HEK293 (cell line): Measurements from ENCODE around the gene THEMIS2.

Experiments used
- CTCF ChIA-PET: fragments of 350-600 bp; formaldehyde crosslinking; extraction: SDS; loops from one replicate; lab custom pipeline; 2021; ENCODE audit warnings: antibody characterized with exemption; lab: Yijun Ruan, JAX
- POLR2A ChIA-PET: fragments of 300-600 bp; formaldehyde crosslinking; extraction: SDS; loops from one replicate; lab custom pipeline; 2020; ENCODE audit warnings: antibody characterized with exemption, inconsistent platforms; lab: Yijun Ruan, JAX
- H3K27ac ChIP-seq: fragments of 200-500 bp; sonication (Bioruptor generic); 2 replicates; pipeline ENCODE4 v1.5.1; 2014; ENCODE audit warnings: low read depth, low read length, control low read depth, inconsistent platforms; ENCODE audit errors: extremely low read depth
- H3K36me3 ChIP-seq, 2 experiments: fragments of 200-500 bp in 1 of 2; sonication (Bioruptor generic) in 1 of 2; 1 replicate in 1 of 2; 2 replicates in 1 of 2; pipeline ENCODE4 v1.5.1; 2014 to 2017; ENCODE audit warnings: inconsistent platforms in 2 of 2, low read length in 2 of 2; ENCODE audit not compliant: control insufficient read depth in 2 of 2, insufficient read depth in 1 of 2
- H3K4me1 ChIP-seq: fragments of 200-500 bp; sonication (Bioruptor generic); 2 replicates; pipeline ENCODE4 v1.5.1; 2014; ENCODE audit warnings: mild to moderate bottlenecking, low read length, inconsistent platforms; ENCODE audit not compliant: control insufficient read depth, insufficient read depth
- H3K4me3 ChIP-seq: 2 replicates; pipeline ENCODE4 v1.5.1; 2011; ENCODE audit warnings: low read depth, mild to moderate bottlenecking, control low read depth, low read length, moderate library complexity
- H3K9me3 ChIP-seq: fragments of 200-500 bp; sonication (Bioruptor generic); 2 replicates; pipeline ENCODE4 v1.5.1; 2014; ENCODE audit warnings: low read depth, low read length, inconsistent platforms; ENCODE audit not compliant: control insufficient read depth, insufficient read depth
- AEBP2 ChIP-seq: fragments of 450-650 bp; formaldehyde crosslinking; IDR thresholded peaks from 2 replicates; pipeline ENCODE4 v1.5.1; 2016; ENCODE audit warnings: missing biosample characterization, missing genetic modification characterization, borderline replicate concordance
- ATF2 ChIP-seq: fragments of 450-650 bp; formaldehyde crosslinking; IDR thresholded peaks from 2 replicates; pipeline ENCODE4 v1.5.1; 2016; ENCODE audit warnings: missing biosample characterization, missing genetic modification characterization, low read depth
- BCL11B ChIP-seq: fragments of 450-650 bp; formaldehyde crosslinking; IDR thresholded peaks from 2 replicates; pipeline ENCODE4 v1.5.1; 2016; ENCODE audit warnings: low read depth, missing biosample characterization, missing genetic modification characterization
- FEZF1 ChIP-seq: fragments of 450-650 bp; formaldehyde crosslinking; IDR thresholded peaks from 2 replicates; pipeline ENCODE4 v1.5.1; 2016; ENCODE audit warnings: missing biosample characterization, missing genetic modification characterization
- GLIS1 ChIP-seq: fragments of 450-650 bp; formaldehyde crosslinking; IDR thresholded peaks from 2 replicates; pipeline ENCODE4 v1.5.1; 2016; ENCODE audit warnings: missing biosample characterization, missing genetic modification characterization
- HOXC10 ChIP-seq: sonication (generic); formaldehyde crosslinking; IDR thresholded peaks from 2 replicates; pipeline ENCODE4 v1.8.1; 2023; ENCODE audit warnings: mild to moderate bottlenecking, missing genetic modification reagents
- KLF10 ChIP-seq: fragments of 450-650 bp; IDR thresholded peaks from 2 replicates; pipeline ENCODE4 v1.5.1; 2018; ENCODE audit warnings: missing biosample characterization, mild to moderate bottlenecking, missing genetic modification characterization
- REPIN1 ChIP-seq: fragments of 450-650 bp; formaldehyde crosslinking; IDR thresholded peaks from 2 replicates; pipeline ENCODE4 v1.5.1; 2017; ENCODE audit warnings: missing biosample characterization, missing genetic modification characterization, low read depth
- SETDB1 ChIP-seq: IDR thresholded peaks from one replicate; pipeline ENCODE4 v1.6.1; 2017; ENCODE audit warnings: mild to moderate bottlenecking, low read length, moderate library complexity, mixed read lengths; ENCODE audit not compliant: insufficient read length
- SP7 ChIP-seq: fragments of 450-650 bp; formaldehyde crosslinking; IDR thresholded peaks from 2 replicates; pipeline ENCODE4 v1.5.1; 2016; ENCODE audit warnings: missing biosample characterization, missing genetic modification characterization
- YY1 ChIP-seq: fragments of 450-650 bp; formaldehyde crosslinking; IDR thresholded peaks from 2 replicates; pipeline ENCODE4 v1.5.1; 2018; ENCODE audit warnings: missing biosample characterization, missing genetic modification characterization
- ZEB2 ChIP-seq: fragments of 450-650 bp; formaldehyde crosslinking; IDR thresholded peaks from 2 replicates; pipeline ENCODE4 v1.5.1; 2016; ENCODE audit warnings: missing biosample characterization, missing genetic modification characterization
- ZFHX2 ChIP-seq: fragments of 450-650 bp; formaldehyde crosslinking; conservative IDR thresholded peaks from 2 replicates; pipeline ENCODE4 v1.5.1; 2016; ENCODE audit warnings: missing biosample characterization, missing genetic modification characterization
- ZNF121 ChIP-seq: fragments of 450-650 bp; formaldehyde crosslinking; IDR thresholded peaks from 2 replicates; pipeline ENCODE4 v1.5.1; 2016; ENCODE audit warnings: missing biosample characterization, missing genetic modification characterization
- ZNF148 ChIP-seq: fragments of 450-650 bp; formaldehyde crosslinking; IDR thresholded peaks from 2 replicates; pipeline ENCODE4 v1.5.0; 2017; ENCODE audit warnings: missing biosample characterization, missing genetic modification characterization, borderline replicate concordance
- ZNF2 ChIP-seq: fragments of 450-650 bp; formaldehyde crosslinking; IDR thresholded peaks from 2 replicates; pipeline ENCODE4 v1.5.1; 2016; ENCODE audit warnings: missing biosample characterization, missing genetic modification characterization
- ZNF266 ChIP-seq: fragments of 450-650 bp; formaldehyde crosslinking; IDR thresholded peaks from 2 replicates; pipeline ENCODE4 v1.5.1; 2016; ENCODE audit warnings: missing biosample characterization, missing genetic modification characterization, low read depth
- ZNF426 ChIP-seq: fragments of 450-650 bp; formaldehyde crosslinking; IDR thresholded peaks from 2 replicates; pipeline ENCODE4 v1.5.1; 2017; ENCODE audit warnings: missing biosample characterization, missing genetic modification characterization, mild to moderate bottlenecking, inconsistent platforms, moderate library complexity
- ZNF433 ChIP-seq: fragments of 450-650 bp; formaldehyde crosslinking; IDR thresholded peaks from 2 replicates; pipeline ENCODE4 v1.5.1; 2016; ENCODE audit warnings: missing biosample characterization, missing genetic modification characterization, low read depth
- ZNF501 ChIP-seq: fragments of 450-650 bp; formaldehyde crosslinking; IDR thresholded peaks from 2 replicates; pipeline ENCODE4 v1.5.1; 2016; ENCODE audit warnings: missing biosample characterization, missing genetic modification characterization
- ZNF529 ChIP-seq: fragments of 450-650 bp; formaldehyde crosslinking; IDR thresholded peaks from 2 replicates; pipeline ENCODE4 v1.5.1; 2017; ENCODE audit warnings: missing genetic modification characterization, missing biosample characterization; ENCODE audit not compliant: insufficient replicate concordance
- ZNF561 ChIP-seq: fragments of 450-650 bp; IDR thresholded peaks from 2 replicates; pipeline ENCODE4 v1.5.1; 2018; ENCODE audit warnings: missing biosample characterization, missing genetic modification characterization, borderline replicate concordance
- ZNF585B ChIP-seq: fragments of 450-650 bp; formaldehyde crosslinking; IDR thresholded peaks from 2 replicates; pipeline ENCODE4 v1.5.1; 2016; ENCODE audit warnings: missing biosample characterization, missing genetic modification characterization
- ZNF600 ChIP-seq: fragments of 450-650 bp; formaldehyde crosslinking; IDR thresholded peaks from 2 replicates; pipeline ENCODE4 v1.5.1; 2016; ENCODE audit warnings: missing biosample characterization, missing genetic modification characterization
- ZNF670 ChIP-seq: fragments of 450-650 bp; formaldehyde crosslinking; IDR thresholded peaks from 2 replicates; pipeline ENCODE4 v1.5.1; 2016; ENCODE audit warnings: missing biosample characterization, missing genetic modification characterization, low read depth
- ZNF692 ChIP-seq: fragments of 450-650 bp; formaldehyde crosslinking; IDR thresholded peaks from 2 replicates; pipeline ENCODE4 v1.5.1; 2016; ENCODE audit warnings: missing biosample characterization, missing genetic modification characterization
- ZNF701 ChIP-seq: fragments of 450-650 bp; formaldehyde crosslinking; IDR thresholded peaks from 2 replicates; pipeline ENCODE4 v1.5.1; 2016; ENCODE audit warnings: missing biosample characterization, missing genetic modification characterization
- ZNF768 ChIP-seq: fragments of 450-650 bp; formaldehyde crosslinking; IDR thresholded peaks from 2 replicates; pipeline ENCODE4 v1.5.1; 2018; ENCODE audit warnings: missing biosample characterization, mild to moderate bottlenecking, missing genetic modification characterization
- ZNF777 ChIP-seq: fragments of 450-650 bp; formaldehyde crosslinking; IDR thresholded peaks from 2 replicates; pipeline ENCODE4 v1.5.1; 2017; ENCODE audit warnings: missing biosample characterization, missing genetic modification characterization, borderline replicate concordance
- ZNF791 ChIP-seq: fragments of 450-650 bp; formaldehyde crosslinking; IDR thresholded peaks from 2 replicates; pipeline ENCODE4 v1.5.1; 2016; ENCODE audit warnings: missing biosample characterization, missing genetic modification characterization
- ZSCAN23 ChIP-seq: fragments of 450-650 bp; formaldehyde crosslinking; IDR thresholded peaks from 2 replicates; pipeline ENCODE4 v1.5.1; 2016; ENCODE audit warnings: missing biosample characterization, missing genetic modification characterization

Gene THEMIS2

GRCh38 chr1:27912429-27912828 is 40.1 kb downstream of the THEMIS2 start:
- H3K9me3 ChIP-seq = no peaks in the 10 kb centered on the region
- ChIA-PET CTCF (no interaction called here), POLR2A (interaction anchor here (0.7 kb wide), 1 partner anchor 46 kb away, joined by 3 read pairs; no protein-coding TSS in a partner anchor)
- no peak for TF ChIP-seq ZNF585B (tag by site-specific recombination)
- TF ChIP-seq HOXC10 (CRISPR knock-in tag) = no peak
- TF ChIP-seq BCL11B = no peak
- TF ChIP-seq ZNF791 (tag by site-specific recombination) = no peak
- no peak for TF ChIP-seq YY1 (tag by site-specific recombination)
- no peak for TF ChIP-seq ZNF433 (tag by site-specific recombination)
- TF ChIP-seq ZSCAN23 = no peak
- no peak for TF ChIP-seq ZNF266
- TF ChIP-seq ZNF148 = no peak
- TF ChIP-seq REPIN1 (tag by site-specific recombination) = no peak
- no peak for TF ChIP-seq AEBP2 (tag by site-specific recombination)
- TF ChIP-seq ZNF777 = no peak
- TF ChIP-seq ZNF600 (tag by site-specific recombination) = no peak
- H3K36me3 ChIP-seq = peaks cover 37 to 55% of the 10 kb centered on the region in 2 experiments
- no peak overlapping the region for H3K27ac ChIP-seq
- H3K4me1 ChIP-seq = no peaks in the 10 kb centered on the region
- no peak overlapping the region for H3K4me3 ChIP-seq

- POLR2A ChIA-PET = no interaction called here
- Histone ChIP-seq H3K9me3 (no peaks in the 10 kb centered on the region), H3K4me3 (no peak overlapping the region), H3K27ac (no peak overlapping the region; the same call in 1 of the 2 replicates), H3K36me3 (peaks cover 25 to 28% of the 10 kb centered on the region in 2 experiments), H3K4me1 (no peaks in the 10 kb centered on the region)
- CTCF ChIA-PET = no interaction called here
- TF ChIP-seq ZNF501 (tag by site-specific recombination) (no peak), ZNF426 (tag by site-specific recombination) (no peak), ZNF561 (tag by site-specific recombination) (no peak; the same call in 1 of the 2 replicates), ZNF701 (tag by site-specific recombination) (0 out of 2 replicates have a peak, but pooled peaks have one; percentile 28), SETDB1 (peak; percentile 95), ATF2 (tag by site-specific recombination) (no peak), ZNF121 (peak; percentile 94), ZNF768 (tag by site-specific recombination) (no peak), ZNF670 (tag by site-specific recombination) (no peak), ZNF529 (tag by site-specific recombination) (no peak), SP7 (tag by site-specific recombination) (0 out of 2 replicates have a peak, but pooled peaks have one; percentile 8), ZNF692 (tag by site-specific recombination) (peak; percentile 56; the same call in 1 of the 2 replicates), FEZF1 (tag by site-specific recombination) (no peak), KLF10 (tag by site-specific recombination) (0 out of 2 replicates have a peak, but pooled peaks have one; percentile 4), ZFHX2 (tag by site-specific recombination) (no peak), GLIS1 (tag by site-specific recombination) (no peak), ZNF2 (tag by site-specific recombination) (no peak), ZEB2 (tag by site-specific recombination) (no peak)
Measured at GRCh38 chr1:27915082-27915575, 42.8 kb downstream of the THEMIS2 start.
